Iris pigment epithelial cell (primary cell): ENCODE measurements around the gene GPBP1L1.
"Not testable (repeated sequence)": the region's sequence is repeated elsewhere in the genome, so short reads cannot be mapped to it uniquely, and the experiment has no call there.

Source experiments
- DNase-seq: peaks from one replicate; pipeline ENCODE4 v3.0.0-alpha.2; 2011; ENCODE audit warnings: low read depth

GPBP1L1 gene

GRCh38 chr1:45686288-45687013, at the start of gene GPBP1L1:
TSS of gene GPBP1L1 (minus strand) at chr1:45686533. CDS start at chr1:45659087, 27,446 bp downstream.
- peak; percentile 97 for DNase-seq

DNA sequence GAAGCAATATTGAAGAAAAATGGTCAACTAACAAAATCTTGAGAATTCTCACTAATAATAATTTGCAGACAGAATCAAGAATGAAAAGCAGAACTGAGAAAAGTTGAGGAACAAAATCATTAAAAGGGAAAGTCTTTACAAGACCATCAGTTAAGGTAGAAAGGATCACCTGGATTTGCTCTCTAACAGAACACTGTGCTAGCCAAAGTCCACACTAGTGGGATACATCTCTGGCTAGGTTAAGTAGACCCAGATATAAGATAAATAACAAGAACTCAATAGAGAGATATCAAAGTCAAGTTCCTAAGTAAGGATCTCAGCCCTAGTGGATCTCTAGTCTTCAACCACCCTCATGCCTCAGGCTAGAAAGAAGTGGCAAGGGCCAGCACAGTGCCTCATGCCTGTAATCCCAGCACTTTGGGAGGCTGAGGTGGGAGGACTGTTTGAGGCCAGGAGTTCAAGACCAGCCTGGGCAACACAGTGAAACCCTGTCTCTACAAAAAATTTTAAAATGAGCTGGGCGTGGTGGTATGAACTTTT, 44.5 kb upstream of the GPBP1L1 start:
- no peak for DNase-seq

- DNase-seq = no peak
Measured at GRCh38 chr1:45730075-45730779, 43.9 kb upstream of the GPBP1L1 start.

DNA sequence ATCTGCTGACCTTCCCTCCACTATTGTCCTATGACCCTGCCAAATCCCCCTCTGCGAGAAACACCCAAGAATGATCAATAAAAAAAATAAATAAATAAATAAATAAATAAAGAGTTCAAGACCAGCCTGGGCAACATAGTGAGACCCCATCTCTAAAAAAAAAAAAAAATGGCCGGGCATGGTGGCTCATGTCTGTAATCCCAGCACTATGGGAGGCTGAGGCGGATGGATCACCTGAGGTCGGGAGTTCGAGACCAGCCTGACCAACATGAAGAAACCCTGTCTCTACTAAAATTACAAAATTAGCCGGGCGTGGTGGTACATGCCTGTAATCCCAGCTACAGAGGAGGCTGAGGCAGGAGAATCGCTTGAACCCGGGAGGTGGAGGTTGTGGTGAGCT, 39.7 kb upstream of the GPBP1L1 start:
- DNase-seq = not testable (repeated sequence)

DNA sequence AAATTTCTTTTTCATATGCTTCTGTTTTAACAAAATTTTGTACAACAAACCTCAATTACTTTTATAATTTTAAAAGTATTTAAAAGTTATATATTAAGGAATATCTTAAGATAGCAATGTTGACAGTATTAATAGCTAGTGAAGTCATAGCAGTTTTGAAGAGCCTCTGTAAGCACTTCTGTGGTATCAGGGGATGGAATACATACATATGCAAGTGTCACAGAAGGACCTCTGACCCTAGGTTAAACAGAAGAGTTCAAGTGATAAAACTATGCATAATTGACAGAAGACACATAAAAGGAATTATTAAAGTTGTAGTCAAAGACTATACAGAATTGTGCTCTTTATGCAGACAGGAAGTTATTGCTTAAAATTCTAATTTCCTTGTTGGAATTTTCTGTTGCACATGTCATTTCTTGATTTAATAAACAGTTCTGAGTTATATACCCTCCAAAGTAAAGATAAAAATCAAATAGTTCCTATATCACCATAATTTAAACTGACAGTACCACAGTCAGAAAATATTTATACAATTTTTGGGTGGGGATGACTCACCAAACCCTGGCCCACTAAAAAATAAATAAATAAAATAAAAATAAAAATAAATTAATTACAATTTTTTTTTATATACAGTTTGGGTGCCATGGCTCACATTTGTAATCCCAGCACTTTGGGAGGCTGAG, 37.1 kb upstream of the GPBP1L1 start:
- DNase-seq = no peak

DNA sequence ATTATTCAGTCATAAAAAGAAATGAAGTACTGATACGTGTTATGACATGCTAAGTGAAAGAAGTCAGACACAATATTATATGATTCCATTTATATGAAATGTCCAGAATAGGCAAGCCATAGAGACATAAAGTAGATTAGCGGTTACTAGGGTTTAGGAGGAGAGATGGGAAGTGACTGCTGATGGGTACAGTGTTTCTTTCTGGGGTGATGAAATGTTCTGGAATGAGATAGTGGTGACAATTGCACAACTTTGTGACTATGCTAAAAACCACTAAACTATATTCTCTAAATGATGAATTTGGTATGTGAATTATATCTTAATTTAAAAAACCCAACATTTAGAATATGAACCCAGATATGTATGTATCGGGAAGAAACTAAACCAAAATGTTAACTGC, 36.5 kb upstream of the GPBP1L1 start:
- DNase-seq = peak; percentile 40

- peak; percentile 51 for DNase-seq
Measured at GRCh38 chr1:45721207-45721606, 34.9 kb upstream of the GPBP1L1 start.

- DNase-seq = no peak
Measured at GRCh38 chr1:45718289-45718688, 32.0 kb upstream of the GPBP1L1 start.

- DNase-seq = peak; percentile 50
Measured at GRCh38 chr1:45717386-45717785, 31.1 kb upstream of the GPBP1L1 start.

DNA sequence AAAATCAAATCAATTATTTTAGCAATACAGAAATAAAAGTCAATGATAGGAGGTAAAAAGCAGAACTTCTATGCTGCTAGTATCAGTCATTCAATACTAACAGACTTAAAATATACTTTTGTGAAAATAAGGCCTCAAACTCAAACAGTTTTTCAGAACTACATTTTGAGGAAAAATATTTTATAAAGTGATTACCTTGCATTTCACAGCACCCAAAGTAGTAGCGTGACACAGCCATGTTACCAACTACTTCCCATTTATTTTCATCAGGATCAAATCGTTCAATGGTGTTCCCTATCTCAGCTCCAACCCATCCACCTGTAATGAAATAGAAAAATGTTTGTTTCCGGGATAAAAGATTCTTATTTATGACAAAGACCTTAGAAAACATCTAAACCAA, 30.4 kb upstream of the GPBP1L1 start:
- no peak for DNase-seq

GRCh38 chr1:45713711-45714110, 27.4 kb upstream of the GPBP1L1 start:
- no peak for DNase-seq

- DNase-seq = no peak
Measured at GRCh38 chr1:45704637-45705036, 18.3 kb upstream of the GPBP1L1 start.

- no peak for DNase-seq
Measured at GRCh38 chr1:45694823-45695222, 8.5 kb upstream of the GPBP1L1 start.

GRCh38 chr1:45693811-45694210, 7.5 kb upstream of the GPBP1L1 start:
- not testable (repeated sequence) for DNase-seq

DNA sequence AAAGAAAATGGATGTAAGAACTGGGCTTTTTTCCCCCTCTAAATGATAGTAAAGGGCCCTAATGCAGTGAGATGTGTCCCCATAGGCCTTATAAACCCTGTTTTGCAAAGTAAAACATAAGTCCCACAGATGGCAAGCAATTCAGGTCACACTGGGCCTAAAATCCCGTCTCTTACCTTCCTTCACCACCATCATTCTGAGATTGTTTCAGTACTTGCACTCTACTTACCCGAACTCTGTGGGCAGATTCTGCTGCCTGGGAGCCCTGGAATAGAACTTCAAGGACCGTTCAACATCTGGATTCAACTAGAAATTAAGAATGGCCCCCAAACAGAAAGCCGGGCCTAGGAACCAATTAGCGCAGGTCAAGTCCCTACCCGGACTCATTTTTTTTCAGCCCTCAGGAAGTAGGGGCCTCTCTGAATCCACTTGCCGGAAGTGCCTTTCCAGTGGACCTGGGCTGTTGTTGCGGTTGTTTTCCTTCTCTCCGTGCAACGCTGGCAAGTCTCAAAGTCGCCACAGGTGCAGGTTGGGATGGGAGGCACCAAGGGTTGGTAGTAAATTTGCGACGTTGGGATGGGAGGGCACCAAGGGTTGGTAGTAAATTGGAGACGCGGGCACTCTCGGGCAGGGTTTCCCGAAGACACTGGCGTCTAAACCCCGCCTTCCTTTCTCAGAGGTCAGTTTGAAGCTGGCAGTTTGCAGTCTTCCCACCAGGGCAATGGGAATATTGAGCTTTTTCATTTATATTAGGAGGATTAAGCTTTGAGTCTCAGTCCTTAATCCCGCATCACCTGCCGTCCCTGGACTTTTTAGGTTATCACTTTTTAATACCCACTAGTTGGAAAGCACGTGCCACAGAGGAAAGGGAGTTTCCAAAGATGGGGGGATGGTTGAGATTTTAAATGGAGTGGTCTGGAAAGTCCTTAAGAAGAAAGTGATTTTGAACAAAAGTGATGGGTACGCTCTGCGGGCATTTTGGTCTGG, 1.7 kb upstream of the GPBP1L1 start, which contains the start of gene TMEM69:
Gene TMEM69 (plus strand): TSS at position 428 of the 987 bp plus-strand sequence. CDS start 2,888 bp downstream, outside the sequence.
- peak; percentile 92 for DNase-seq

DNA sequence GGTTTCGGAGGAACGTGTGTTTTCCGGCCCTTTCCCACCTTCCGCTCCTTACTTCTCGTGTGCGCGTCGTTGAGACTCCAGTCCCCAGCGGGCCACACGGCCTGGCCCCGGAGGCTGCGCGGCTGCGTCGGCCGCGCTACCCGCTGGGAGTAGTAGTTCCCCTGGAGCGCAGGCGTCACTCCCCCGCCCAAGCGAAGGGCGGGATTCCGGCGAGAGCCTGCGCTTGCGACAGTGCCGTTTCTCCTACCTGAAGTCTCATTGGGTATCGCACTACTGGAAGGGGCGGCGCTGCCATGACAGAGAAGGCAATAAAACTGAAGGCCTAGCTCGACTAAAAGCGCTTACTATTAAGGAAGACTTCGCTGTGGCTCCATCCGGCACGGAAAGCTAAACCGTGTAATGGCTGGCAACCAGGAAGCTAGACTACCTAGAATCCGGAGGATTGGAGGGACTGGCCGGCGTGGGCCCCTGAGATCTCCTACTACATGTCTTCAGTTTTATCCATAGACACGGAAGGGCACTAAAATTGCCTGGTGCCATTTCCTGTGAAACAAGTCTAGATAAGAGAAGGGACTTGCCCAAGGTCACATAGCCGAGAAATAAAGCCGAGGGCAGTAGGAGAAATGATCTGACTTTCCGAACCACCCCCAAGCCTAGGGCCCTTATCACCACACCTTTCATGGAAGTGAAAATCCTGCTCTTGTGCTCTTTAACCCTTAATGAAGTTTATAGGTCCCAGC, 851 bp upstream of the GPBP1L1 start:
- peak; percentile 99 for DNase-seq

- DNase-seq = peak; percentile 27
Measured at GRCh38 chr1:45686015-45686287, 382 bp downstream of the GPBP1L1 start.

DNA sequence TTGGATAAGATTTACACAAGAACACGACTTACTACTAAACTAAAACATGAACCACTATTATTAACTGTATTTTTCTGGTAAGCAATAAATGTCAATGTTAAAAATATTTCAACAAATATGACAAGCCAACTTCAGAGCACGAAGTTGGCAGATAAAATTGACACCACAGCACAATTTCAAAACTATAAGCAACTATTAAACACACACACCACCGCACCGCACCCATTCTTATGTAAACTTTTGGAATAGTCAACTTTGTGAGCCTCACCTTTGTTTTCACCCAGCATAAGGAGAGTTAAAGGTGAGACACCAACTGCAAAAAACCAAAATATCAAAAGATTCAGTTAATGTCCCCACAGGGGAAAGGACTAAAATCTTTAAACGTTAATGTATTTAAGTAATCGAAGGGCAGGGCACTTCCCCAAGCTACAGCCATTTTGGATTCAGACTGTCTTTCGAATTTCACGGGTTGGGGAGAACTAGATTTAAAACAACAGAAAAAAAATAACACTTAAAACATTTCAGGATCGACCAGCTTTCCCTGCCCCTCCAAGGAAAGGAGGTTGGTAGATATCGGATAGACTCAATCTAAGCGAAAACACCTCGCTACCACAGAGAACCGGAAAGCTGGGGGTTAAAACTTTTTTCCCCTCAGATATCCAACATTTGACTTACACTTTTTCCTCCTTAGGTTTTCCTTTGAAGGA, 872 bp downstream of the GPBP1L1 start:
- no peak for DNase-seq

DNA sequence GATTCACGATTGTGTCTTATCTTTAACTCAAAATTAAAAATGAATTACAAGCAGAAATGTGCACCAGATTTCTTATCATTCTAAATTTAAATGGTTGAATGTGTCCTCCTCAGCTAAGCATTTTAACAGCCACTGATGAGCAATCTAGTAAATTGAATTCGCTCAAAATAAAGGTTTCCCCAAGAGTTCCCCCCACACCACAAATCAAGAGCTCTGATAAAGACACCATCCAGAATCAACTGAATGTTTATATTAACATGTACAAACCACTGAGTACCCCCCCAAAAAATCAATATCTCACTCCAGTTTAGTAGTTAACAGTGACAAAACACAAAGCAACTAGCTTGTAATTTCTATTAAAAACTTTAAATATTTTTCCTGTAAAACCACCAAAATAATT, 1.9 kb downstream of the GPBP1L1 start:
- DNase-seq = no peak

DNA sequence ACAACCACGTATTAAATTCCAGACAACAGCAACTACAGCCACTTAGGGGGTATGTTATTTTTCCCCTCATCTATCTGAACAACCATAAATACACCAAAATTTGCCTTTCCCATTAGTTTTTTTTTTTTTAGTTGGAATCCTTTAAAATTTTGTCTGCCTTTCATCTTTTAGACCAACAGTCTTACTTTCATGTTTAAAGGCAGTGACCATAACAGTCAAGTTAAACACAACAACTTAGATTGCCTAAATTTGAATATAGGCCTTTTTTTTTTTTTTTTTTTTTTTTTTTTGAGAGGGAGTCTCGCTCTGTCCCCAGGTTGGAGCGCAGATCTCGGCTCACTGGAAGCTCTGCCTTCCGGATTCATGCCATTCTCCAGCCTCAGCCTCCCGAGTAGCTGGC, 3.4 kb downstream of the GPBP1L1 start:
- DNase-seq = no peak
